HFF-Myc (cell line): ENCODE data around the gene FOXF2.

Experiments used
- DNase-seq: peaks from one replicate; pipeline ENCODE4 v3.0.0-alpha.2; 2011; ENCODE audit warnings: low read depth; ENCODE audit errors: extremely low read depth
- H3K4me3 ChIP-seq: replicated peaks from 2 replicates; pipeline ENCODE4 v1.5.1; 2011; ENCODE audit warnings: low read depth, mild to moderate bottlenecking, control low read depth, low read length
- CTCF ChIP-seq: IDR thresholded peaks from 2 replicates; pipeline ENCODE4 v1.5.1; 2012; ENCODE audit warnings: mild to moderate bottlenecking, low read depth, low read length, control low read depth; ENCODE audit errors: missing control alignments

The FOXF2 gene

GRCh38 chr6:1390133-1390945 is 963 bp downstream of the FOXF2 start:
- TF ChIP-seq CTCF: no peak
- DNase-seq: no peak
- H3K4me3 ChIP-seq: peak overlapping the region; percentile 79

GRCh38 chr6:1390946-1391799 is 1.8 kb downstream of the FOXF2 start:
- TF ChIP-seq CTCF: no peak
- DNase-seq: no peak
- peak overlapping the region; percentile 79 for H3K4me3 ChIP-seq

GRCh38 chr6:1391800-1392309 is 2.5 kb downstream of the FOXF2 start:
- no peak for TF ChIP-seq CTCF
- peak overlapping the region; percentile 79 for H3K4me3 ChIP-seq
- DNase-seq: no peak

GRCh38 chr6:1392813-1393640 is 3.7 kb downstream of the FOXF2 start:
- H3K4me3 ChIP-seq: peak overlapping the region; percentile 79
- DNase-seq: no peak
- no peak for TF ChIP-seq CTCF

GRCh38 chr6:1393641-1394283 is 4.4 kb downstream of the FOXF2 start:
- peak overlapping the region; percentile 79 for H3K4me3 ChIP-seq
- no peak for TF ChIP-seq CTCF
- DNase-seq: no peak
